K562 (cell line): ENCODE data around the gene PXN. TPM values are rescaled to one million over a fixed set of nuclear protein-coding genes. Genes with fewer than 3 reads are reported as not detected.
A peak's percentile ranks its signal among the peaks of the same experiment; 100 is the strongest.

Experiments used
- ATAC-seq: fragments of 200-7000 bp; cut with Tn5 transposase; 3 replicates; pipeline ENCODE4 v1.9.1; 2020; ENCODE audit warnings: moderate library complexity
- BruUV-seq: library from RNA; stranded (reverse); fragments of 400-500 nt; replicated peaks from 2 replicates; lab custom pipeline; 2021; lab: Mats Ljungman, UMichigan
- CTCF ChIA-PET: fragments of 300-600 bp; formaldehyde crosslinking; extraction: SDS; loops from one replicate; lab custom pipeline; 2021; ENCODE audit warnings: low intra/inter-chr PET ratio; lab: Yijun Ruan, JAX
- POLR2A ChIA-PET: fragments of 300-600, 350-650 bp; sonication (Branson Sonifier 250); formaldehyde crosslinking; extraction: SDS; loops from one replicate; lab custom pipeline; 2021; ENCODE audit warnings: antibody characterized with exemption, inconsistent platforms; lab: Yijun Ruan, JAX
- DNase-seq, 4 experiments: peaks; one replicate each; pipeline versions ENCODE4 v3.0.0 to v3.0.0-alpha.2; 2011 to 2018; ENCODE audit warnings: low spot score in 3 of 4, mixed read lengths in 3 of 4; ENCODE audit errors: extremely low read depth in 1 of 4
- FAIRE-seq: peaks from 2 replicates; lab custom pipeline; 2011; peaks lifted over from hg19 to GRCh38; lab: Jason Lieb, UNC
- H2AFZ ChIP-seq: 2 replicates; pipeline ENCODE4 v1.6.0; 2011; ENCODE audit warnings: low read depth, low read length, control low read depth, inconsistent platforms
- H3K27ac ChIP-seq: fragments of 200-600 bp; 3 replicates; pipeline ENCODE4 v1.8.0; 2011; ENCODE audit warnings: low read depth, mild to moderate bottlenecking, control low read depth, inconsistent platforms, low read length, moderate library complexity, mixed read lengths; ENCODE audit errors: extremely low read depth
- H3K27me3 ChIP-seq, 2 experiments: fragments of 300-600 bp in 1 of 2; 2 replicates in 1 of 2; 3 replicates in 1 of 2; pipeline versions ENCODE4 v1.6.0 to v1.8.0; 2011; ENCODE audit warnings: inconsistent platforms in 2 of 2, low read length in 2 of 2, mild to moderate bottlenecking in 1 of 2, mixed read lengths in 1 of 2, moderate library complexity in 1 of 2; ENCODE audit not compliant: control insufficient read depth in 2 of 2, insufficient read depth in 2 of 2
- H3K36me3 ChIP-seq: fragments of 300-600 bp; 3 replicates; pipeline ENCODE4 v1.8.0; 2011; ENCODE audit warnings: mild to moderate bottlenecking, low read length, inconsistent platforms; ENCODE audit not compliant: control insufficient read depth, insufficient read depth
- H3K4me1 ChIP-seq, 2 experiments: fragments of 200-600 bp in 1 of 2; replicated peaks in 1 of 2; 2 replicates in 1 of 2; 3 replicates in 1 of 2; pipeline versions ENCODE4 v1.5.1 to v1.8.0; 2011; ENCODE audit warnings: inconsistent platforms in 2 of 2, low read length in 2 of 2, mild to moderate bottlenecking in 1 of 2, mixed read lengths in 1 of 2, moderate library complexity in 1 of 2; ENCODE audit not compliant: control insufficient read depth in 2 of 2, insufficient read depth in 2 of 2
- H3K4me2 ChIP-seq: 2 replicates; pipeline ENCODE4 v1.6.1; 2011; ENCODE audit warnings: low read length, control low read depth, inconsistent platforms, mixed read lengths; ENCODE audit not compliant: insufficient read depth
- H3K4me3 ChIP-seq: fragments of 200-600 bp; sonication (generic), shearing (Covaris generic); 2 replicates; pipeline ENCODE4 v1.5.1; 2016; ENCODE audit warnings: control low read depth, inconsistent platforms
- H3K79me2 ChIP-seq: fragments of 200-600 bp; 3 replicates; pipeline ENCODE4 v1.8.0; 2011; ENCODE audit warnings: low read length, inconsistent platforms; ENCODE audit not compliant: control insufficient read depth, insufficient read depth
- H3K9ac ChIP-seq, 2 experiments: 2 replicates each; pipeline versions ENCODE4 v1.6.0 to v1.6.1; 2011; ENCODE audit warnings: low read depth in 2 of 2, low read length in 2 of 2, control low read depth in 1 of 2, inconsistent platforms in 1 of 2, mild to moderate bottlenecking in 1 of 2, mixed read lengths in 1 of 2; ENCODE audit not compliant: insufficient read depth in 1 of 2
- H3K9me1 ChIP-seq: one replicate; pipeline ENCODE4 v1.6.0; 2011; ENCODE audit warnings: inconsistent platforms, mild to moderate bottlenecking, low read length, moderate library complexity; ENCODE audit not compliant: control insufficient read depth, insufficient read depth
- H3K9me3 ChIP-seq: replicated peaks from 2 replicates; pipeline ENCODE4 v1.5.1; 2011; ENCODE audit warnings: low read depth, low read length, inconsistent platforms; ENCODE audit not compliant: control insufficient read depth, insufficient read depth
- H4K20me1 ChIP-seq: replicated peaks from 2 replicates; pipeline ENCODE4 v1.6.1; 2011; ENCODE audit warnings: low read length, inconsistent platforms, mixed read lengths; ENCODE audit not compliant: control insufficient read depth, insufficient read depth
- CHD1 ChIP-seq: fragments of 200-600 bp; sonication (generic); IDR thresholded peaks from one replicate; pipeline ENCODE4 v1.6.1; 2012; ENCODE audit warnings: mild to moderate bottlenecking, moderate library complexity, low read length, inconsistent platforms
- ILK ChIP-seq: fragments of 450-650 bp; IDR thresholded peaks from 2 replicates; pipeline ENCODE4 v1.6.1; 2016; ENCODE audit warnings: missing genetic modification characterization, low read depth, mild to moderate bottlenecking, missing compliant biosample characterization, moderate library complexity, borderline replicate concordance
- NFATC3 ChIP-seq: fragments of 450-650 bp; IDR thresholded peaks from 2 replicates; pipeline ENCODE4 v1.6.1; 2017; ENCODE audit warnings: mild to moderate bottlenecking
- NFYB ChIP-seq: IDR thresholded peaks from 2 replicates; pipeline ENCODE4 v1.6.1; 2011; ENCODE audit warnings: mild to moderate bottlenecking, moderate library complexity; ENCODE audit not compliant: insufficient read length; ENCODE audit errors: extremely low read depth
- RNF219 ChIP-seq: fragments of 250-450 bp; sonication (Bioruptor Pico); IDR thresholded peaks from 2 replicates; pipeline ENCODE4 v1.5.0; 2022; ENCODE audit warnings: mild to moderate bottlenecking
- SAFB ChIP-seq: fragments of 200-400 bp; formaldehyde crosslinking; IDR thresholded peaks from 2 replicates; pipeline ENCODE4 v1.6.1; 2017; ENCODE audit warnings: low read depth, low read length, borderline replicate concordance
- SPI1 ChIP-seq: IDR thresholded peaks from 2 replicates; pipeline ENCODE4 v1.6.1; 2011; ENCODE audit warnings: low read depth, low read length, control low read depth, borderline replicate concordance
- WGBS: fragments of 100-300 bp; shearing (Covaris generic); methylation state at CpG from one replicate; pipeline ENCODE4 v1.1.6; 2016; ENCODE audit warnings: low coverage, mixed read lengths; ENCODE audit not compliant: insufficient coverage; ENCODE audit errors: missing lambda C conversion rate; 5-methylcytosine and 5-hydroxymethylcytosine counted together
- in situ Hi-C: fragments of 300-500 bp; cut with MboI; formaldehyde crosslinking; loops from 4 replicates; pipeline ENCODE4 v1.15.0; 2018; ENCODE audit warnings: inconsistent platforms, mixed read lengths
- intact Hi-C: fragments of 100-400 bp; cut with micrococcal nuclease; formaldehyde crosslinking; loops from 2 replicates; pipeline ENCODE4 v1.14.2; 2022
- polyA plus RNA-seq, 8 experiments: library from polyadenylated mRNA; depleted of rRNA in 4 of 8; stranded (reverse) in 5 of 8; unstranded in 3 of 8; fragments of >200 nt; fragmentation: Nextera tagmentation in 2 of 8; fragmentation: Illumina TruSeq in 1 of 8; extraction: Ambion mirVana in 2 of 8; extraction: Trizol in 1 of 8; gene quantifications; 2 replicates each; pipeline versions ENCODE4 v1.2.1 to v1.2.3, GENCODE V29; 2011 to 2014; ENCODE audit warnings: inconsistent platforms in 1 of 8, missing spikeins in 1 of 8
- total RNA-seq, 7 experiments: library from RNA; depleted of rRNA in 6 of 7; stranded (reverse); fragments of >200 nt in 6 of 7; fragmentation: Illumina TruSeq in 2 of 7; extraction: Trizol in 2 of 7; gene quantifications; 2 replicates each; pipeline versions ENCODE4 v1.2.1 to v1.2.3, GENCODE V29; 2011 to 2021; ENCODE audit warnings: low replicate concordance in 1 of 7

Gene PXN
- total and polyA plus RNA-seq, 9 of the 15 experiments (the other 6 are each of a cell fraction or from before 2014, with no cell fraction given), result 4.0 to 74.1 (median 18.6) TPM

DNA sequence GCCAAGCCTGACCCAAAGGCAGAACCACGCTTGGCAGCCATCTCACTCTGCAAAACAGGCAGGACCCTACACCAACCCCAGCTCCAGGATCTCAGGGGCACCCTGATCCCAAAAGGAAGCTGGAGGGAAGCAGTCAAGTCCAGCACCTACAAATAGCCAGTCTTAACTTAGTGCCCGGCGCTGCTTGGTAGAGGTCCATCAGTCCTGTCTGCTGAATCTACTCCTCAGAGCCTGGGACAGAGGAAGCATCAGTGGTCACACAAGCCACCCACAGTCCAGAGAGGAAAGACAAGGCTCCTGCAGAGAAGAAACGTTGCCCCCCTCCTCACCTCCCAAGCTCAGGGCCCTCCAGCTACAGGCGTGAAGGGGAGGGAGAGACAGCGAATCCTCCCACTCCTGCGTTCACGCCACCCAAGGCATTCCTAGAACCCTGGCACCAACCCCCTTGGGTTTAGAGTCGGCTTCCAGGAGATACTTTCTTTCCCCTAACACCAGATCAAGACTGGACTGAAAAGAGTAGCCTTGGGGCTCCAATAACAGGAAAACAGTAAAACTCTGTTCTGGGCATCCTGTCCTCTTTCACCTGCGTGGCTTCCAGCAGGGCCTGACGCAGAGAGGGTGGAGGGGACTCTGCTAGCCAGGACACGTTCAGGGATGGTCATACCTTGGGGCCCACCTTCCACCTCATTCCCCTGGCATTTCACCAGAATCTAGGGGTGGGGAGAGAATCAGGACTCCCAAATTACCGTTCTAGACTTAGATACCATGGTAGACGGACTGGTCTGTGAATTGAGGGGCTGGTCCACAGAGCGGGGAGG lies 1.2 kb downstream of the PXN start:
- Histone ChIP-seq H3K9me3 (no peaks in the 10 kb centered on the region), H3K79me2 (peaks cover 52% of the 10 kb centered on the region; the same call in 2 of the 3 replicates), H2AFZ (no peak overlapping the region), H3K4me3 (peak overlapping the region; percentile 70), H3K27me3 (no peaks in the 10 kb centered on the region), H3K9ac (peak overlapping the region; percentile 83 to 99; a peak in 3 of 4 replicates), H3K4me1 (peaks cover 37 to 42% of the 10 kb centered on the region in 2 experiments; a peak in 4 of 5 replicates), H3K36me3 (no peaks in the 10 kb centered on the region; the same call in 2 of the 3 replicates), H3K27ac (no peak overlapping the region), H3K9me1 (no peaks in the 10 kb centered on the region), H3K4me2 (peak overlapping the region; percentile 77), H4K20me1 (peaks cover 16% of the 10 kb centered on the region)
- CTCF ChIA-PET, result interaction anchor here (3.5 kb wide), 1 partner anchor 36 kb away, joined by 35 read pairs; no protein-coding TSS in a partner anchor
- in situ Hi-C loops (loop anchor here (5.0 kb wide), 1 partner anchor 37 kb away; no protein-coding TSS in a partner anchor), intact Hi-C loops (no loop called here)
- no peak for DNase-seq
- no TSS peak for BruUV-seq
- POLR2A ChIA-PET, result interaction anchor here (0.9 to 10.5 kb wide), 6 partner anchors 15 to 164 kb away, joined by 3 to 110 read pairs (median 32); partner anchors contain the start of genes GCN1, RNU4-1, RNU4-2 and RPLP0
- TF ChIP-seq SPI1 (no peak), SAFB (no peak), NFATC3 (no peak), NFYB (no peak), CHD1 (peak; percentile 10), ILK (tag) (no peak), RNF219 (CRISPR knock-in tag) (no peak)
- no peak for ATAC-seq
- WGBS, result 48% methylated on average over 15 of the region's 15 CpGs
- FAIRE-seq, result no peak
